Stimulated activated CD8-positive, alpha-beta memory T cell treated with anti-CD3 and anti-CD28 coated beads, Interleukin-4, amount 100 ng/mL, for 1 hour (primary cell): ENCODE data around the gene CDK14.

Source experiments
- DNase-seq, 2 donors: peaks; one replicate each; pipeline ENCODE4 v3.0.0-alpha.2; 2020; ENCODE audit warnings: low read depth in 2 of 2, low spot score in 1 of 2

Gene CDK14

GRCh38 chr7:91182819-91183764, 587.0 kb downstream of the CDK14 start:
- DNase-seq, result no peak

GRCh38 chr7:91185771-91186170, 589.6 kb downstream of the CDK14 start:
- DNase-seq, result no peak

DNA sequence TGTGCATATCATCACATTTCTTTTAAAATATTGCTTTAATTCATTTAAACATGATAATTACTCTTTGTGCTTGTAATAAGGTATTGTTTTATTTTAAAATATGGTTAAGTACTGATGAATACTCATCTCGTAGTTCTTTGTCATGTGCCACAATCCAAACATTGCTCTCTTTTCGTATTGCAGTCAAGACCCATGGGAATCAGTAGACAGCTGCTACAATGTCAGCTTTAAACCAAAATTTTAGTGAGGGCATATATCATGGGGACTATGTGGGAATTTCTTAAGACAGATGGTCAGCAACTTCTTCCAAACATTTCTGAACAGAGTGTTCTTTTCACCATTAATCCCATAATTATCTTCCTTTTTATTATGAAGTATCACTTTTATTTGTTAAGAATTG, 590.9 kb downstream of the CDK14 start:
- no peak for DNase-seq

GRCh38 chr7:91191771-91192170, 595.6 kb downstream of the CDK14 start:
- no peak for DNase-seq

GRCh38 chr7:91193141-91193540, 597.0 kb downstream of the CDK14 start:
- no peak for DNase-seq

GRCh38 chr7:91194841-91195240, 598.7 kb downstream of the CDK14 start:
- DNase-seq, result no peak

- no peak for DNase-seq
These were observed 599.9 kb downstream of the CDK14 start for GRCh38 chr7:91196058-91196457.

DNA sequence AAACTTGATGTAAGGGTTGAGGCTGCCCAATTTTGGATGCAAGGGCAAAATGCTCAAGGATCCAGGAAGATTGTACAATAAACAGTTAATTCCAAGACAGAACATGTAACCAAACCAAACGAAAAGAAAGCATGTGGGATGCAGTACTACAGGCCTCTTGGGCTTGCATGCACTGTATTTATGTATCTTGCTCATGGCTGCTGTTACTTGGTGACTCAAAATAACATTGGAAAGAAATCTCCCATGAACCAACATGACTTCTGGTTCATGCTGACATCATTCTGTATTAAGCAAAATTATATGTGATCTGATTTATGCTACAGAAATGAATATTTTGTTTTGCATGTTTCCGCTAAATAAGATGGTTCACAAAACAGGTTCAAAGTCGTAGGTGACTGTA, 602.2 kb downstream of the CDK14 start:
- DNase-seq, result no peak

GRCh38 chr7:91199601-91200000, 603.5 kb downstream of the CDK14 start:
- DNase-seq, result no peak

- DNase-seq, result no peak
These were observed 605.5 kb downstream of the CDK14 start for GRCh38 chr7:91201442-91202113.

DNA sequence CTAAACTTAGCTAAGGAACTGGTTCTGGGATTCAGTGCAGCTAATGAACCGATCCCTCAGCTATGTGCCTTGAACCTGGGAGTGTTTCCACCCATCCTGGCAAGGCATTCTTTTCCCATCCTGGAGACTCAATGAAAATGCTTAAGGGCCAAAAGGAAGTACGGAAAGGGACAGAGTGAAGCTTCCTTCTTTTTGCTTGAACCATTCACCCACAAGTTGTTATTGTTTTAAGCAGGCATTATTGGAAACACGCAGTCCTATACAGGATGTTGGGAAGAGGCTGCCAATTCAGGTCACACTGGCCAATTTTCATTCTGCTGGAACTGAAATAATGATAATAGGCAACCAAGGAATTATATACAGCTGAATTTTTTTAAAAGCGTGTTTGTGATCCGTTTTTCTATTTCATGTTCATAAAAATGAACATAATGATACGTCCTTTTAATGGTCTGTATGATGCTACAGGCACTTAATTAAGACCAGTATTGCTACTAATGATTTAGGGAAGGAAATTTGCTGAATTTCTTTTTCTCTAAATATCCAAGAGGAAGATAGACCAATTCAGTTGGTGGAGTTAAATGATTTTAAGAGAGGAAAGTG, 610.3 kb downstream of the CDK14 start:
- no peak for DNase-seq

DNA sequence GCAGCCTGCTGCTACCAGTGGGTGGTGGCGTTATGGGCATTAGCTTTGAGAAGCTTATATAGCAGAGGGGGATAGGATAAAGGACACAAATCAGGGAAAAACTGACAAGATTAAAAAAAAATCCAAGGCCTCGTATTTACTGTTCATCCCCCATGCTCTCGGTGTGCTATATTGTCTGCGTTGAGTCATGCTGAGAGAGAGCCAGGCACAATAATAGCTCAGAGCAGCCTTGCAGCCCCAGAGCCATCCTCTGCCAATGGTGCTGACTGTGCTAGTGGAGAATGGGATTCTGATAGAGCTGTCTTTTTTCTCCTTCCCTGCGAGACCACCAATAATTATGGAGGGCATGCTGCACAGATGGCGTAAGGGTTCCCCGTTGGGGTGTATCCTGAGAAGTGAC, 616.5 kb downstream of the CDK14 start:
- no peak for DNase-seq

DNA sequence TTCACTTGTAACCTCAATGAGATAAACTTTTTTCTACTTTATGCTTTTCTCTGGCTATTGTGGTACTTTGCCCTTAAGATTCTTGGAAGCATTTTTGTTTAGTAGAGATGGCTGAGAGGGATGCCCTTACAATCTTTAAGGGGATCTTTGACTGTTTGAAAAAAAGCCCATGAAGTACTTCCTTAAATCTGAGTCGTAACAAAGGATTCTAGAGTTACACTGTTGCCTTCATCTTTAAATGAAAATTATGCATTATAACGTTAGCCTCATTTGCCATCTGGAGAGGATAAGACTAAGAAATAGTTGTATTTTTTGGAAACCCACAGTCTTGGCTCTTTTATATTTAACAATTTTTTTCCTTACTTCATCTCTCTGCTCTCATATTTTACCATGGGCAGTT, 630.3 kb downstream of the CDK14 start:
- no peak for DNase-seq

DNA sequence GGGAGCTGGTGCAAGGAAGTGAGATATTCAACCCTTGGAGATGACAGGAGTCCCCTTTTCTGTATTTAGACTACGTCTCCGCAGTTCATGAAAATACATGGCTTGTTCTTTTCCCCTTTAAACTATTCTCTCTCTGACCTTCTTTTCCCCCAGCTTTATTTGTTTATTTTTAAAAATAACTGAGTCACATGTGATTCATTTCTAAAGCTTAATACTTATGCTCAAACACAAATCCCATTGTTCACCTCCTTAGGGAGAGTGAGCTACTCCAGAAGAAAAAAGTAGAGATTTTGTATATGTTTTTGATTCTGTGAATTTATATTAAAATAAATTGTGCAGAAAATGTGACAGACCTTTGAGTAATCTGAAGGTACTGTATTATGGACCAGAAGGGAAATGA, 632.2 kb downstream of the CDK14 start:
- no peak for DNase-seq

- DNase-seq, result no peak
These were observed 632.9 kb downstream of the CDK14 start for GRCh38 chr7:91228927-91229558.

DNA sequence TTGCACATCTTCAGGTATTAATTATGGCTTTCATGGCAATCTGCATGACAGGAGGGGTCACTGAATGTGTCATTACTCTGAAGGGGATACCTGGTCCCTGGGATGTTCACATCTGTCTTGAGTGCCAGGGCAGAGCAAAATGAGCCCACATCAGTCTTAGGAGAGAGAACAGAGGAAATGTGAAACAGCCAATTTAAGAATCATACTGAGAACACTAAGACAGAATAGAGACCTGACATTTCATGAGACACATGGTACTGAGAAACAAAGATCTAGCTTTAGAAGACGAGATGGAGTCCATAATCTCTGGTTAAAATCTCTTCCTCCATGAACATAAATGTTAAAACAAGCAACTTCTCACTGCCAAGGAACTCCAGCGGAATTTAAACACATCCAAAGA, 634.0 kb downstream of the CDK14 start:
- no peak for DNase-seq

DNA sequence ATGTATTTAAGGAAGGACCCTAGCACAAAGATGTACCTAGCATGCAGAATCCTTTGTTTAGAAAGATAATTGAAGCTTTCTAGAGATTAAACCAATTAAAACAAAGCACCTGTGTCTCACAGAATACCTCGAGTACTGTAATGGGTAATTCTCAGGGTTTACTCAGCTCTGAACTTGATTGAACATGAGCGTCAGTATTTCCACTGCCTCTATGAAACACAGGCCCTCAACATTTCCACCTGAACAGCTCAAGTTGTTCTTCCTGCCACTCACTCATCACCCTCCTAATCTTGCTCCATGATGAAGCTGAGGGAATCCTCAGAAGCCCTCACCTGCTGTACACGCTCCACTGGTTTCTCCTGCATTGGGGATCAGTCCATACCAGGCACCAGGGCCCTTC, 634.4 kb downstream of the CDK14 start:
- DNase-seq, result no peak

DNA sequence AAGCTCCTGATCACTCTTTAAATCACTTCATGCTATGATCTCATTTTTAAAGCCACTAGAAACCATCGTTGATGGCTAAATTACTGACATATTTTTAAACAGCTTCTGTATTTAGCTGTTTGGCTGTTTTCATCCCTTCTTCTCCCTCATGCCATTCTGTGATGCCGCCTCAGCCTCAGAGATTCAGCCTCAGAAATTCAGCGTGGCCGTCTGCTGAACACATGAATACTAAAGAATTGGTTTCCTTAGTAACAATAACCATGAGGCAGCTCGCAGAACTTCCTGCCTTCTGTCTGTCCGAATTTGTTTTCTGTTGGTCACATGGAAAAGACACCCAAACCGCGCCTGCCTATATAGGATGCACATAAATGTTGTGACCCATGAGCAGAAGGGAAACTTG, 637.1 kb downstream of the CDK14 start:
- DNase-seq, result no peak

- no peak for DNase-seq
These were observed 639.2 kb downstream of the CDK14 start for GRCh38 chr7:91235211-91235832.

GRCh38 chr7:91239171-91239604, 643.1 kb downstream of the CDK14 start:
- no peak for DNase-seq

- DNase-seq, result no peak
These were observed 643.7 kb downstream of the CDK14 start for GRCh38 chr7:91239772-91240171.
